Measurements from ENCODE around the gene MED22.

Gene MED22

GRCh38 chr9:133344071-133344470 lies 3.9 kb downstream of the MED22 start:
- no peak for TF ChIP-seq CTCF (IDR thresholded peaks at IDR 0.05; ENCODE audit: insufficient read depth, low read depth, low read length, missing control alignments)
- no peak overlapping the region for H3K4me3 ChIP-seq (ENCODE audit: low read depth, low read length)
- no peak for DNase-seq (ENCODE audit: low read depth)

GRCh38 chr9:133342570-133342969 lies 5.4 kb downstream of the MED22 start:
- H3K4me3 ChIP-seq (ENCODE audit: low read depth, low read length), result no peak overlapping the region
- no peak for DNase-seq (ENCODE audit: low read depth)
- TF ChIP-seq CTCF (IDR thresholded peaks at IDR 0.05; ENCODE audit: insufficient read depth, low read depth, low read length, missing control alignments), result no peak

GRCh38 chr9:133342069-133342406 lies 5.9 kb downstream of the MED22 start:
- no peak for TF ChIP-seq CTCF (IDR thresholded peaks at IDR 0.05; ENCODE audit: insufficient read depth, low read depth, low read length, missing control alignments)
- no peak for DNase-seq (ENCODE audit: low read depth)
- H3K4me3 ChIP-seq (ENCODE audit: low read depth, low read length), result no peak overlapping the region

GRCh38 chr9:133341369-133342068 lies 6.4 kb downstream of the MED22 start:
- no peak overlapping the region for H3K4me3 ChIP-seq (ENCODE audit: low read depth, low read length)
- DNase-seq (ENCODE audit: low read depth), result no peak
- TF ChIP-seq CTCF (IDR thresholded peaks at IDR 0.05; ENCODE audit: insufficient read depth, low read depth, low read length, missing control alignments), result no peak

GRCh38 chr9:133340916-133341315 lies 7.0 kb downstream of the MED22 start:
- H3K4me3 ChIP-seq (ENCODE audit: low read depth, low read length), result no peak overlapping the region
- DNase-seq (ENCODE audit: low read depth), result no peak
- TF ChIP-seq CTCF (IDR thresholded peaks at IDR 0.05; ENCODE audit: insufficient read depth, low read depth, low read length, missing control alignments), result no peak

GRCh38 chr9:133340256-133340655 lies 7.7 kb downstream of the MED22 start:
- no peak overlapping the region for H3K4me3 ChIP-seq (ENCODE audit: low read depth, low read length)
- TF ChIP-seq CTCF (IDR thresholded peaks at IDR 0.05; ENCODE audit: insufficient read depth, low read depth, low read length, missing control alignments), result no peak

GRCh38 chr9:133339641-133340040 lies 8.3 kb downstream of the MED22 start:
- TF ChIP-seq CTCF (IDR thresholded peaks at IDR 0.05; ENCODE audit: insufficient read depth, low read depth, low read length, missing control alignments), result no peak
- no peak for DNase-seq (ENCODE audit: low read depth)
- no peak overlapping the region for H3K4me3 ChIP-seq (ENCODE audit: low read depth, low read length)

More at GRCh38 chr9:133340256-133340655, 7.7 kb downstream of the MED22 start:
- no peak for DNase-seq (ENCODE audit: low read depth)

Data from GM12865 (cell line).